VCaP (cell line): ENCODE results near the gene CCDC201.

ENCODE experiments used
- H3K27ac ChIP-seq: fragments of 450-650 bp; 2 replicates; pipeline ENCODE4 v1.5.1; 2017
- TF ChIP-seq, protein P1 (sequence below): fragments of 450-650 bp; conservative IDR thresholded peaks from 2 replicates; pipeline ENCODE4 v1.5.1; 2017; ENCODE audit warnings: mild to moderate bottlenecking, moderate library complexity

The CCDC201 gene

DNA sequence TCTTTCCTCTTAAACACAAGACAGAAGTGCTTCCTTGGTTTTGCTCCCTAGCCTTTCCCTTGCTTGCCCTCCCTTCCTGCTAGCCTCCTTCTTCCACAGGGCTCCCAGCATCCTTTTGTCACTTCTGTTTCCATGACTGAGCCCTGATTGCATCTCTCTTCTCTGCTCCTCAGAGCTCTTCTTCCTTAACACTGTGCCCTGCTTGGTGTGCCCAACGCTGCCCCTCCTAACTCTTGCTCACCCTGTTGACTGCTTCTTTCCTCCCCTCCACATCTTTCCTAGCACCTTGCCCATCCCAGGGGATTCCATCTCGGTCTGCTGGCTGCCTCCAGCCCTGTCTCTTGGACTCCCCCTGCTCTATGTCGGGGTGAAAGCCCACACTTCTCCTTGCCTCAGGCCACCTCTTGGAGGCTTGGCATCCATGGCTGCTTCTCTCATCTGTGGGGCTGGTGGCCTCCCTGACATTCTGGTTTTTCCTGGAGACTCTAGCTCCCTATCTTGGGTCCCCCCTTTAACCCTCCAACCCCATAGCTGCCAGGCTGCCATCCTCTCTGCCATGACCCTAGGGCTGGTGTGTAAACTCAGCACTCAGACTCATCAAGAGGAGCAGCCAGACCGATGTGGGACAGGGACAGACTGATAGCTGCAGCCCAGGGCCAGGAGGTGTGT lies 21.2 kb upstream of the CCDC201 start:
- TF ChIP-seq, protein P1, sequence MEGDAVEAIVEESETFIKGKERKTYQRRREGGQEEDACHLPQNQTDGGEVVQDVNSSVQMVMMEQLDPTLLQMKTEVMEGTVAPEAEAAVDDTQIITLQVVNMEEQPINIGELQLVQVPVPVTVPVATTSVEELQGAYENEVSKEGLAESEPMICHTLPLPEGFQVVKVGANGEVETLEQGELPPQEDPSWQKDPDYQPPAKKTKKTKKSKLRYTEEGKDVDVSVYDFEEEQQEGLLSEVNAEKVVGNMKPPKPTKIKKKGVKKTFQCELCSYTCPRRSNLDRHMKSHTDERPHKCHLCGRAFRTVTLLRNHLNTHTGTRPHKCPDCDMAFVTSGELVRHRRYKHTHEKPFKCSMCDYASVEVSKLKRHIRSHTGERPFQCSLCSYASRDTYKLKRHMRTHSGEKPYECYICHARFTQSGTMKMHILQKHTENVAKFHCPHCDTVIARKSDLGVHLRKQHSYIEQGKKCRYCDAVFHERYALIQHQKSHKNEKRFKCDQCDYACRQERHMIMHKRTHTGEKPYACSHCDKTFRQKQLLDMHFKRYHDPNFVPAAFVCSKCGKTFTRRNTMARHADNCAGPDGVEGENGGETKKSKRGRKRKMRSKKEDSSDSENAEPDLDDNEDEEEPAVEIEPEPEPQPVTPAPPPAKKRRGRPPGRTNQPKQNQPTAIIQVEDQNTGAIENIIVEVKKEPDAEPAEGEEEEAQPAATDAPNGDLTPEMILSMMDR = no peak
- H3K27ac ChIP-seq = no peak overlapping the region

DNA sequence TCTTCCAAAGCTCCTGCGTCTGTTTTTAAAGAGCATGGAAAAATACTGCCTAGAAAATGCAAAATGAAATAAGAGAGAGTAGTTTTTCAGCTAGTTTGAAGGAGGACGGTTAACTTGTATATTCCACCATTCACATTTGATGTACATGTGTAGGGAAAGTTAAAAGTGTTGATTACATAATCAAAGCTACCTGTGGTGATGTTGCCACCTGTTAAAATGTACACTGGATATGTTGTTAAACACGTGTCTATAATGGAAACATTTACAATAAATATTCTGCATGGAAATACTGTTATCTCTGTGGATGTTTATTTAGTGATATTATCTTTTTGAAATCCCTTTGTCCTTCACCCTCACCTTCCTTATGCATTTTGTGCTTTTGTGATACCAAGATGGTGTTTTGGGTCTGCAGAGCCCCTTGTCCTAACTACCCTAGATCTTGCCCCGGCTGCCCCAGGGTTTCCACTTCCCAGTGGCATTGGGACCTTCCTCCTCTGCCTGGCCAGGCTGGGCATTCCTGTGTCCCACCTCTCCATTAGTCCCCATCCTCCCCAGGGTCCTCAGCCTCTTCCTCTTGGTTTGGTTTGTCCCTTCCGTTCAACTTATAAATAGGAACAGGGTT lies 20.6 kb upstream of the CCDC201 start:
- no peak overlapping the region for H3K27ac ChIP-seq
- TF ChIP-seq, protein P1 = no peak

DNA sequence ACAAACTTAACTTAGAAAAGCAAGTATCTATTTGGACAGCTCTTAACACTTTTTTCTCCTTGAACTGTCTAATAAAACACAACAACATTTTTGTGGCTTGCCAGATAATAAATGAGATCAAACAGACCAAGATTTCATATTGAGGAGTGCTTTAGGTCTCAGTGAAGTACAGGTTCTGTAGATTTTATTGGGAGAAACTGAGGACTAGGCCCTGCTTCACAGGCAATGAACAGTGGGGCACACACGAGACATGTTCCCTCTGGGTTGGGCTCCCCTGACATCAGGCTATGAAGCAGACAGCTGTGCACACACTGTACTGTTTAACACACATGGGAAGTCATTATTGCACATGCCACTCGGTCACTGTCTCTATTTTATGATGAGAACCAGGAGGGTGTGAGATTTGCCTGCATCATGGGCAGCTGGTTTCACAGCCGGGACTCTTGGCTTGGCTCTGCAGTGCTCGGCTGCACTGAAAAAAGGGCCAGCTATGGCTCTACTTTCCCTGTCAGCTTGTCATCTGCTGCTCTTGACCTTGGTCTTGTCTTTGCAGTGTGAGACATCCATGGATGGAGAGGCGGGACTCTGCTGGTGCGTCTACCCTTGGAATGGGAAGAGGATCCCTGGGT lies 19.6 kb upstream of the CCDC201 start:
- TF ChIP-seq, protein P1 = no peak
- no peak overlapping the region for H3K27ac ChIP-seq

DNA sequence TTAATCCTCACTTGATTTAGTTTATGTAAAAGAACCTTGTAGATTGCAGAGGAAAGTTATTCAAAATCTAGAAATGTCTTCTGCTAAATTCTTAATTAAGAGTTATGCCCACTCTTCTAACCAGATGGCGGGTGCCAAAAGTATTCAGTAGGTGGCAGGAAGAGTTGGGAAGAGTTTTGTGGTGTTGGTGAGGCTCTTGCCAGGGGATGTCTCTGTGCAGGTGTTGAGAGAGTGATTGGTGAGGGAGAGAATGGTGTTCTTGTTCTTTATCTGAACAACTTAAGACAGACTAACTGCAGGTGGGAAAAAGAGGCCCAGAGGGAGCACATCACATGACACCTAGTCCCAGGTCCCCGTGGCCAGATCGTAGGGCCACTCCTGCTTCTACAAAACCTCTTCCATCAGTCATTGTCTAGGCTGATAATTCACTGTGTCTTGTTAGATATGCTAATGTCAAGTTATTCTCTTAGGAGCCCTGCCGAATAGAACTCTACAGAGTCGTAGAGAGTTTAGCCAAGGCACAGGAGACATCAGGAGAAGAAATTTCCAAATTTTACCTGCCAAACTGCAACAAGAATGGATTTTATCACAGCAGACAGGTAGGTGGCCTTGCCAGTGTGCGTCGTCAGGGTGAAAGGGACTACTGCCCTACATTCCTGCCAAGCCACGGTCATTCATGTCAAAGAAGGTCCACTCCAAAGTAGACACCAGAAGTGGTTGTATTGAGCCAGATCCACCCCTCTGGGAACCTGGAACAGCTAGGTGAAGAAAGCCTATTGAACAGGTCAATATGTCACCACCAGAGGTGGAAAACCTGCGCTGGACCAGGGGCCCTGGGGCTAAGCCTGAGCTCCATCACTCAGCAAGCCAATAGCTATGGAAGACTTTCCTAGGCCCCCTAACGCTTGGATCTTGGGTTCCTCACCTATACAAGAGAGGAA lies 18.9 kb upstream of the CCDC201 start:
- TF ChIP-seq, protein P1 = no peak; the same call in 1 of the 2 replicates
- no peak overlapping the region for H3K27ac ChIP-seq

DNA sequence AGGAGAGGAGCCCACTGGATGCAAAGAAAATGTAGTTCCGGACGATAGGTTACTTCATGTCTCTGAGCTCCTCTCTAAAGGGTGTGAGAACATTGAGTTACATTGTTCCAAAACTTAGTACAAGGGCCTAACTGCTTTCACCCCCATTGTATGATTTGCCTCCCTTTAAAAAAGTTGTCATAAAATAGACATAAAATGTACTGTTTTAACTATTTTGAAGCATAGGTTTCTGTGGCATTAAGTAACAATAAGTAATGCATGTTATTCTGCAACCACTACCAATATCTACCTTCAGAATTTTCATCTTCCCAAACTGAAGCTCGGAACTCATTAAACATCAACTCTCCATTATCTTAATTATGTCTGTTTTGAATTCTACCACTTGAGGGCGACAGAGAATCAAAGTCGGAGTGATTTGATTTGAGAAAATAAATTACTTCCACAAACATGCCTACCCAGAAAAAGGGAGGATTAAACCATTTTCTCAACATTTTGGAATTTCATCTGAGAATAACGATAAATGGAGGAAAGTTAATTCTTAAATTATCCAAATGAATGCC lies 18.1 kb upstream of the CCDC201 start:
- TF ChIP-seq, protein P1 = peak; percentile 96
- H3K27ac ChIP-seq = no peak overlapping the region

DNA sequence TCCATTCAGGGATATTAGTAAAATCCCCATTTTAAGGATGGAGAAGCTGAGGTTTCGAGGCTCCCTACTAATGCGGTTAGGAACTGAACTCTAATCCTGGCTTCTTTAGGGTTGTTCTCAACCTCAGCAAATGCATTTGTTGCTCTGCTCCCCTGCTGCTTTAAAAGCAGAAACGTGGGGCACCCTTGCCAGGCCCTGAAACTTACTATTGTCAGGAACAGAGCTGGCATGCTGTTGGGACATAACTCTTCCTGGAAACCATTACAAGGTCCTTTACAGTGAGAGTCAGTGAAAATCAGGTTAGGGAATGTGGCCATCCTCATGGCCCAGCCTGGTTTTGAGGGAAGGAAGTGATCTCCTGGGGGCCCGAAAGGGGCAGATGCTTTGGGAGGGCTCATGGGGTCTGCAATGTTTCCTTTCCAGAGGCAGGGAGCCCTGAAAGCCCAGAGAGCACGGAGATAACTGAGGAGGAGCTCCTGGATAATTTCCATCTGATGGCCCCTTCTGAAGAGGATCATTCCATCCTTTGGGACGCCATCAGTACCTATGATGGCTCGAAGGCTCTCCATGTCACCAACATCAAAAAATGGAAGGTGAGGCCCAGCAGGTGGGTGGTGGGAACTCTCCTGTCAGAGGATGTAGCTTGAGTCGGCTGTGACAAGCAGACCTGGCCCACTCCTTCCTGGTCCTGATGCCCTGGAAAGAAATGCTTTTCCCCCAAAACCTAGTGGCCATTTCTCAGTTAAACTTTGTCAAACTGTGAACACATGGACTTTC lies 17.4 kb upstream of the CCDC201 start:
- TF ChIP-seq, protein P1 = no peak
- H3K27ac ChIP-seq = no peak overlapping the region
